Activated T-cell treated with anti-CD3 and anti-CD28 coated beads for 48 hours (primary cell): ENCODE data around the gene PLP1.
"Not testable (repeated sequence)": the region's sequence is repeated elsewhere in the genome, so short reads cannot be mapped to it uniquely, and the experiment has no call there.

ENCODE experiments used
- DNase-seq: peaks from one replicate; pipeline ENCODE4 v3.0.0-alpha.2; 2020; ENCODE audit warnings: low read depth

Gene PLP1

DNA sequence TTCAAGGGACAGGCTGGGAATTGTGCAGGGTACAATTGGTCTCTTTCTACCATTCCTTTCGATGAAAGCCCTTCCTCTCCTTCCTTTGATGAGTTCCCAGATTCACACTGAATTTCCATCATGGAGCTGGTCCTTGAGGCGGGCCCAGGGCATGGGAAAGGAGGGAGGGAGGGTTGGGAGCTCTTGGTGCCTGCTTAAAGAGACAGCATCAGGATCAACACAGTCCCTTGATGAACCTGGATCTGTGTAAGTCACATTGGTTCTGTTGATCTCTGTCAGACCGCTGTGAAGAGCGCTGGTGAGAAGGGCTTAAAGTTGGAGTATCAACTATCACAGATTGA, 4.4 kb downstream of the PLP1 start:
- DNase-seq = no peak

GRCh38 chrX:103781706-103782105, 5.1 kb downstream of the PLP1 start:
- no peak for DNase-seq

DNA sequence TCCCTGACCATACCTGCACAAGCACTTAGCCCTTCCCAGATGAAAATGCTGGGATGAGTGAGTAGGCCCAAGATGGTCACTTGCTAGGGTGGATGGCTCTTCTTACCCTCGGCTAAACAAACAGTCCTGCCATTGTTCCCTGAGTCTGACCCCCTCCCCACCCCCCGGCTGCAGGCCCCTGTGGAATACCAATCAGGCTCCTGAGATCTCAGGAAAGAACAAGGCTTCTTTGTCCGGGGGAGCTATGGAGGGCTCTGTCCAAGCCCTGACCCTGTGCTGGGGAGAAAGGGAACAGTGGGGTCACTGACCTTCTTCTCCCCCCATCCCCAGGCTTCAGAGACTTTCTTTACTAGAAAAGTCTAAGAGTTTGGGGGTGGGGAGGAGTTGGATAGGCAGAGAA, 6.0 kb downstream of the PLP1 start:
- no peak for DNase-seq

DNA sequence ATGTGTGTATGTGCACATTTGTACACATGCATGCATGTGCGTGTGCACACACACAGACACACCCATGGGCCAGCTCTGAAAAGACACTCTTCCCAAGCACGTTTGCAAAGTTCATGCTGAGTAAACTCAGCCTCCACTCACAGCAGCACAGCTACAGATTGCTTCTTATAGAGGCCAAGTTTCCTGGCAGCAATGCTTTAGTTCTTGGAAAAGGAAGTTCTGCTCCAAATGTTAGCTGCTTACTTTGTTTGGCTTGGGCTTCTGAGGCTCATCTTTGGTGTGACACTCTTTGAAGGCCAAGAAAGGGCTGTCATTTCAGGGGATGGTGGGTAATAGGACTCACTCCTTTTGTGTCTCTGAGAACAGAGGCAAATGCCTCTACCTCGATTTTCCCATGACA, 6.6 kb downstream of the PLP1 start:
- DNase-seq = no peak

GRCh38 chrX:103783971-103784370, 7.3 kb downstream of the PLP1 start:
- no peak for DNase-seq

GRCh38 chrX:103789004-103789403, 12.4 kb downstream of the PLP1 start:
- no peak for DNase-seq

GRCh38 chrX:103791228-103791627, 14.6 kb downstream of the PLP1 start:
- DNase-seq = no peak

GRCh38 chrX:103791826-103792485, 15.3 kb downstream of the PLP1 start:
- no peak for DNase-seq

GRCh38 chrX:103792916-103793544, 16.4 kb downstream of the PLP1 start:
- no peak for DNase-seq

GRCh38 chrX:103793545-103793940, 16.9 kb downstream of the PLP1 start:
- DNase-seq = no peak

DNA sequence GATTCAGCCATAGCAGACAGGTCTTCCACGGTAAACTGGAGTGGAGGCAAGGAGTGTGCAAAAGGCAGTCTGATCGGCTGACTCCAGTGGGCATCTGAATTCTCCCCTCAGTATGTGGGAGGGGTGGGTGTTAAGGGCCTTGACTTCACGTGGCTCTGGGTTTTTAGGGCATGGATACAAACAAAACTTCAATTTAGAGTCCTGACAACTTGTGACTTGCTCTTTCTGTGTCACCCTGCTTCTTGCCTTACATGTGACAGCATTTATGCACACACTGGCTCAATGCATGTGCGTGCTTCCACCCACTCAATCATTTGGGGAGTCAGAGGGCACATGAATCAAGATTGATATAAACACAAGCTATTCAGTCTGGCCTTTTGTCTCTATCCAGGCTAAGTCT, 17.5 kb downstream of the PLP1 start:
- DNase-seq = no peak

DNA sequence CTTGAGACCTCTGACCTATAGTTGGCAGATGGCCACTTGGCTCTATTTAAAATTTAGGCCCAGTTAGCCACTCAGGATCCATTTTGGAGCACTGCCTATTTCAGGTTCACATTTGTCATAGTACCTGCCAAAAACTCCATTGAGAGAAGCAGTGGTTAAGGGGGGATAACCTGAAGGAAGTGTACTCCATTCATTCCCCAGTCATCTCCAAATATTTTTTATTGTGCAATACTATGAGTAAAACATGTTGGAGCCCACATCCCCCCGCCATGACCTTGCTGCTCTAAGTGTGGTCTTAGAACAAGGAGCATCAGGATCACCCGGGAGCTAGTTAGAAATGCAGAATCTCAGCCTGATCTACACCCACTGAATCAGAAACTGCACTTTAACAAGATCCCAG, 21.1 kb downstream of the PLP1 start:
- no peak for DNase-seq

DNA sequence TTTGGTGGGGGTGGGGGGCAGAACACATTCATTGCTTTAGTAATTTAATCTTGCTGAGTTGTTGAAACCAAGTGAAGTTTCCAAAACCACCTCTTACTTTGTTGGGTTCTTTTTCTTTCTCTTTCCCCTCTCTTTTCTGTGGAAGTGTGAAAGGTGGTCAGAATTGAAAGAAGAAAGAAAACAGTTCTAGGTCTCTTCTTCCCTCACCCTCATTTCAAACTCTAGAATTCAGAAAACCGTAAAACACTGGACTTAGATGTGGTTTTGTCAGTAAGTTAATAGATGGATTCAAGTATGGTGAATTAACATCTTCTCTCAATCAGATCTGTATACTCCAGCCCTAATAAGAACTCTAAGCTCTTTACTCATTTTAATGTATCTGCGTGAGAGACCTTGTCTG, 23.7 kb downstream of the PLP1 start:
- no peak for DNase-seq

GRCh38 chrX:103805860-103806259, 29.2 kb downstream of the PLP1 start:
- no peak for DNase-seq

- DNase-seq = no peak
Observed at GRCh38 chrX:103806862-103807474, 30.3 kb downstream of the PLP1 start.

DNA sequence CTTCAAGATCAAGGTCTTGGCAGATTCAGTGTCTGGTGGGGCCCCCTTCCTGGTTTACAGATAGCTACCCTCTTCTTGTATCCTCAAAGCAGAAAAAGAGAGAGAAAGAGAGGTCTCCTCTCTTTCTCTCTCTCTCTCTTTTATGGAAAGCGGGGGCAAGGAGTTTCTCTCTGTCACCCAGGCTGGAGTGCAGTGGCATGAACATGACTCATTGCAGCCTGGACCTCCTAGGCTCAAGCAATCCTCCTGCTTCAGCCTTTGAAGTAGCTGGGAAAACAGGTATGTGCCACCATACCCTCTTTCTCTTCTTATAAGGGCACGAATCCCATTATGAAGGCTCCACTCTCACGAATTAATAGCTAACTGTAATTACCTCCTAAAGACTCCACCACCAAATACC, 35.2 kb downstream of the PLP1 start:
- no peak for DNase-seq

- DNase-seq = not testable (repeated sequence)
Observed at GRCh38 chrX:103817101-103817500, 40.5 kb downstream of the PLP1 start.

DNA sequence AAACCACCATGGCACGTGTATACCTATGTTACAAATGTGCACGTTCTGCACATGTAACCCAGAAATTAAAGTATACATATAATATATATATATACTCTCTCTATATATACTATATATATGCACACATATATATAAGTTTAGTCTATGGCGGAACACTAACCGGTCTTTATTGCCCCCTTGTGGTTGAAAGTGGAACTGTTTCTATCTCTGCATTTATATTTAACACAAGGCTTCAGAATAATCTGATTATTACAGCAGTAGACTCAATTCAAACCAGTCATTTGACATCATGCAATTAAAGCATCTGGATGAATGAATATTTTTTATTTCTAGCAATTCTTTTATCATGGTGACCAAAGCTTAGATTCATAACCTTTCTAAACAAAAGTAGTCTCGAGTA, 40.9 kb downstream of the PLP1 start:
- DNase-seq = no peak

DNA sequence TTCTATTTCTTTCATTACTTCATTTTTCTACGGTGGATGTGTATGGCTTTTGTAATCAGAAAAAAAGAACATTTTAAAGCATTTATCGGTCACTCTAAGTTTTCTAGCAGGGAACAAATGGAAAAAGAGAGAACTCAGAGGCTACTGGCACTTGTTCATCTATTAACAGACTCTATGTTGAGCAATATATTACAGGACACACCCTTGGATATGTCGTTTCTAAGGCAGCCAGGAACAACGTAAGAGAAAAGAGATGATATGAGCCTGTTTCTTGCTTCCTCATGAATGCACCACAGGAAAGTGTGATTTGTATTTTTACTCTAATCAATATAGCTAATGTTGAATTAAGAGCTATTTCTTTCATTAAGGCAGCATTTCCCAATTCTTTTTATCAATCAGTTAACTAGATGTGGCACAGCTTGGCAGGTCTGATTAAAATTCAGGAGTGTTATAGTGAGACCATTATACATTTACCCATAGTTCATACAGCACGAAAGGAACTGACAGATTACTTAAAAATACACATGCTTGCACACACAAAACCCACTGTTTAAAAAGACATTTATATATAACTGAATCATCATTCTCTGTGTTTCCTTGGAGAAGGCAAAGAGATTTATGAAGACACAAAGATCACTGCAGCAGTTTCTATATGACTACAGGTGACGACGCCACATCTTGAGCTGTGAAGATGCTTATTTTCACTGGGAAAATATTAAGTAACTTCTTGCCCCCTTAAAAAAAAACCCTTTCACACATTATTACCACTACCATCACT, 42.4 kb downstream of the PLP1 start:
- no peak for DNase-seq

DNA sequence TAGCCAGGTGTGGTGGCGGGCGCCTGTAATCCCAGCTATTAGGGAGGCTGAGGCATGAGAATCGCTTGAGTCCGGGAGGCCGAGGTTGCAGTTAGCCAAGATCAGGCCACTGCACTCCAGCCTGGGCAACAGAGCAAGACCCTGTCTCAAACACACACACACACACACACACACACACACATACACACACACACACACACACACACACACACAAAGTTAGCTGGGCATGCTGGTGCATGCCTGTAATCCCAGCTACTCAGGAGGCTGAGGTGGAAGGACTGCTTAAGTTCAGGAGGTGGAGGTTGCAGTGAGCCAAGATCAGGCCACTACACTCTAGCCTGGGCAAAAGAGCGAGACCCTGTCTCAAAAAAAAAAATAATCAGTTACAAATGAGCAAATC, 44.2 kb downstream of the PLP1 start:
- not testable (repeated sequence) for DNase-seq

GRCh38 chrX:103823591-103823990, 47.0 kb downstream of the PLP1 start:
- no peak for DNase-seq

- no peak for DNase-seq
Observed at GRCh38 chrX:103825881-103826280, 49.2 kb downstream of the PLP1 start.

DNA sequence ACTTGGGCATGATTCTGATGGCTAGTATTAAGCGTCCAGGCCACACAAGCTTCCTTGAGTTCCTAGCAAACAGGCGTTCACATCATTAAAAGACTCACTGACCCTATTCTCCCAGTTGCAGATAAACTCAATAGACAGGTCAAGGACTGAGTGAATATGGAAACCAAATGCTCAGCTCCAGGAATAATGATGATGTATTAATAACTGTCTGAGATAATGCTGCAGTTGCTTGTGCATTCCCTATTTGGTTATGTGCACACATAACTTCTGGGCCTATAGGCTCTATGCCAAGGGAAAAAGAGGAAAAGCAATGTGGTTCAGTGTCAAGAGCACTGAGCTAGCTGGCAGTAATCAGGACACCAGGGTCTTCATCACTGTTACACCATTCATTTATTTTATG, 51.9 kb downstream of the PLP1 start:
- DNase-seq = no peak
